SU-DHL-6 (cell line): Measurements from ENCODE around the gene AHSG.

Source experiments
- CTCF ChIP-seq: fragments of 200-600 bp; sonication (generic); IDR thresholded peaks from one replicate; pipeline ENCODE4 v1.5.1; 2017; ENCODE audit warnings: antibody characterized with exemption, mild to moderate bottlenecking, low read length, moderate library complexity; ENCODE audit not compliant: insufficient read depth, poor library complexity, severe bottlenecking
- EZH2phosphoT487 ChIP-seq: fragments of 200-600 bp; sonication (generic), shearing (Covaris generic); conservative IDR thresholded peaks from 2 replicates; pipeline ENCODE4 v1.6.1; 2018; ENCODE audit warnings: mild to moderate bottlenecking, antibody characterized with exemption, low read length, moderate library complexity, mixed read lengths

GRCh38 chr3:186599785-186600166 lies 13.1 kb upstream of the AHSG start:
- TF ChIP-seq CTCF (no peak), EZH2phosphoT487 (no peak)
